ENCODE results near the gene ALDH1A1. TPM values are rescaled to one million over a fixed set of nuclear protein-coding genes. Genes with fewer than 3 reads are reported as not detected.

ALDH1A1 gene
- total and polyA plus RNA-seq, 3 donors from 2014 or later: 307 to 474 (median 337) TPM

- H3K9me3 ChIP-seq: no peaks in the 10 kb centered on the region
- no peaks in the 10 kb centered on the region for H3K27me3 ChIP-seq
- no peak for DNase-seq
- H3K27ac ChIP-seq: no peak overlapping the region
- TF ChIP-seq CTCF (IDR thresholded peaks at IDR 0.05) (no peak), POLR2A (IDR thresholded peaks at IDR 0.05) (no peak)
- H3K4me1 ChIP-seq: no peaks in the 10 kb centered on the region
- no peaks in the 10 kb centered on the region for H3K36me3 ChIP-seq (ENCODE audit: low read depth, missing control alignments)
- WGBS, 2 donors: 91 to 96% methylated on average over 1 of the region's 1 CpG
- intact Hi-C loops (cut with DNase I; ENCODE audit: low total_unique reads): no loop called here
- no peak overlapping the region for H3K4me3 ChIP-seq
These were observed 25.9 kb upstream of the ALDH1A1 start for GRCh38 chr9:72978744-72979143.

GRCh38 chr9:72977670-72978069, 24.8 kb upstream of the ALDH1A1 start:
- Histone ChIP-seq H3K36me3 (ENCODE audit: low read depth, missing control alignments) (no peaks in the 10 kb centered on the region), H3K27ac (no peak overlapping the region), H3K9me3 (no peaks in the 10 kb centered on the region), H3K4me1 (no peaks in the 10 kb centered on the region), H3K27me3 (no peaks in the 10 kb centered on the region), H3K4me3 (no peak overlapping the region)
- no peak for DNase-seq
- intact Hi-C loops (cut with DNase I; ENCODE audit: low total_unique reads): no loop called here
- 75 to 86% methylated on average over 2 of the region's 2 CpGs for WGBS, 2 donors
- TF ChIP-seq POLR2A (IDR thresholded peaks at IDR 0.05): no peak
- no peak for TF ChIP-seq CTCF (IDR thresholded peaks at IDR 0.05)

- TF ChIP-seq POLR2A (IDR thresholded peaks at IDR 0.05): no peak
- no peak for TF ChIP-seq CTCF (IDR thresholded peaks at IDR 0.05)
- no peaks in the 10 kb centered on the region for H3K9me3 ChIP-seq
- no peak overlapping the region for H3K27ac ChIP-seq
- no peak overlapping the region for H3K4me3 ChIP-seq
- no peak for DNase-seq
- H3K36me3 ChIP-seq (ENCODE audit: low read depth, missing control alignments): no peaks in the 10 kb centered on the region
- H3K4me1 ChIP-seq: peaks cover 9% of the 10 kb centered on the region
- intact Hi-C loops (cut with DNase I; ENCODE audit: low total_unique reads): no loop called here
- H3K27me3 ChIP-seq: no peaks in the 10 kb centered on the region
These were observed 21.6 kb upstream of the ALDH1A1 start for GRCh38 chr9:72974501-72974900.

GRCh38 chr9:72972636-72973035, 19.8 kb upstream of the ALDH1A1 start:
- Histone ChIP-seq H3K9me3 (no peaks in the 10 kb centered on the region), H3K4me3 (no peak overlapping the region), H3K27ac (no peak overlapping the region), H3K27me3 (no peaks in the 10 kb centered on the region), H3K36me3 (ENCODE audit: low read depth, missing control alignments) (no peaks in the 10 kb centered on the region), H3K4me1 (peaks cover 9% of the 10 kb centered on the region)
- TF ChIP-seq POLR2A (IDR thresholded peaks at IDR 0.05) (no peak), CTCF (IDR thresholded peaks at IDR 0.05) (no peak)
- no peak for DNase-seq
- WGBS, 2 donors: 85 to 100% methylated on average over 2 of the region's 2 CpGs
- intact Hi-C loops (cut with DNase I; ENCODE audit: low total_unique reads): no loop called here

- WGBS, 2 donors: 28 to 37% methylated on average over 2 of the region's 2 CpGs
- H3K4me1 ChIP-seq: peaks cover 9% of the 10 kb centered on the region
- H3K27ac ChIP-seq: no peak overlapping the region
- TF ChIP-seq CTCF (IDR thresholded peaks at IDR 0.05) (no peak), POLR2A (IDR thresholded peaks at IDR 0.05) (no peak)
- no peaks in the 10 kb centered on the region for H3K9me3 ChIP-seq
- H3K27me3 ChIP-seq: no peaks in the 10 kb centered on the region
- H3K4me3 ChIP-seq: no peak overlapping the region
- DNase-seq: no peak
- H3K36me3 ChIP-seq (ENCODE audit: low read depth, missing control alignments): no peaks in the 10 kb centered on the region
- intact Hi-C loops (cut with DNase I; ENCODE audit: low total_unique reads): no loop called here
These were observed 18.6 kb upstream of the ALDH1A1 start for GRCh38 chr9:72971411-72971810.
